Heart right ventricle (tissue), 16 donors: ENCODE measurements around the gene JMJD7. TPM values are rescaled to one million over a fixed set of nuclear protein-coding genes. Genes with fewer than 3 reads are reported as not detected.

Source experiments
- ATAC-seq, 8 donors: fragments of 200-7000 bp; cut with Tn5 transposase; one replicate each; pipeline ENCODE4 v1.9.1; 2020; ENCODE audit warnings: mild to moderate bottlenecking in 8 of 8, moderate library complexity in 8 of 8, moderate number of reproducible peaks in 1 of 8
- DNase-seq, 2 donors: peaks; one replicate each; pipeline ENCODE4 v3.0.0-alpha.2; 2020
- H3K27ac ChIP-seq, 10 donors: fragments of 200-600 bp; sonication (generic) in 2 of 10; one replicate each; pipeline versions ENCODE4 v1.5.0 to v1.8.0; 2020 to 2022; ENCODE audit warnings: mild to moderate bottlenecking in 3 of 10
- H3K27me3 ChIP-seq, 7 donors: fragments of 200-600 bp; one replicate each; pipeline ENCODE4 v1.8.0; 2021 to 2022; ENCODE audit warnings: mild to moderate bottlenecking in 2 of 7
- H3K36me3 ChIP-seq, 9 donors: fragments of 200-600 bp; sonication (generic) in 1 of 9; one replicate each; pipeline versions ENCODE4 v1.5.0 to v1.8.0; 2020 to 2022; ENCODE audit warnings: mild to moderate bottlenecking in 2 of 9
- H3K4me1 ChIP-seq, 9 donors: fragments of 200-600 bp; sonication (generic) in 1 of 9; one replicate each; pipeline versions ENCODE4 v1.5.0 to v1.8.0; 2020 to 2022; ENCODE audit warnings: mild to moderate bottlenecking in 4 of 9
- H3K4me3 ChIP-seq, 10 donors: fragments of 200-600 bp; sonication (generic) in 2 of 10; one replicate each; pipeline versions ENCODE4 v1.5.0 to v1.8.0; 2020 to 2022; ENCODE audit warnings: mild to moderate bottlenecking in 7 of 10, moderate library complexity in 2 of 10
- H3K9me3 ChIP-seq, 11 donors: fragments of 200-600 bp in 10 of 11; sonication (generic) in 2 of 11; one replicate each; pipeline versions ENCODE4 v1.5.0 to v1.8.0; 2013 to 2022; ENCODE audit warnings: mild to moderate bottlenecking in 2 of 11, control low read depth in 1 of 11, moderate library complexity in 1 of 11
- WGBS, 2 donors: extraction: QIAGEN DNeasy Blood & Tissue Kit; methylation state at CpG; one replicate each; pipeline ENCODE4 v1.1.7; 2013; ENCODE audit warnings: inconsistent platforms in 1 of 2; 5-methylcytosine and 5-hydroxymethylcytosine counted together
- intact Hi-C, 10 donors: fragments of 100-400 bp; cut with DNase I; formaldehyde crosslinking; loops; one replicate each; pipeline versions ENCODE4 v1.11.1 to v1.14.2; 2022
- polyA plus RNA-seq, 2 donors: library from polyadenylated mRNA; stranded (reverse); fragments of 200-250 nt; gene quantifications; one replicate each; pipeline ENCODE4 v1.2.3, GENCODE V29; 2013
- total RNA-seq, 10 donors: library from RNA; stranded (reverse); fragmentation: NEBNext Ultra II Directional in 3 of 10; extraction: Animal tissue kit (Norgen Biotek cat#: 25700) in 3 of 10; gene quantifications; one replicate each; pipeline versions ENCODE4 v1.2.1 to v1.2.4, GENCODE V29; 2021 to 2023
- TF ChIP-seq, protein P1 (sequence below), 9 donors: fragments of 200-600 bp; sonication (generic) in 2 of 9; IDR thresholded peaks; one replicate each; pipeline versions ENCODE4 v1.5.0 to v1.8.0; 2021 to 2022; ENCODE audit warnings: antibody characterized with exemption in 9 of 9, mild to moderate bottlenecking in 5 of 9, moderate library complexity in 1 of 9
- donor health status: Arrhythmogenic right ventricular cardiomyopathy.
- donor health status: ischemic (EF 13 %, LVEDD 7.1; RV severe dilation, severe dysfunction).
- donor health status: healthy with polysubstance abuse.
- donor health status: DM: no; HTN: yes; CAD: no.
- donor health status: DM: no; HTN: no; CAD: no.
- donor health status: ischemic (EF 25% LVEDD 6.9; RV normal size, moderate dysfunction).
- donor health status: ischemic (EF 25% LVEDD 5.7; RV mildly dilated, moderate dysfunction).
- donor health status: healthy.
- donor health status: DM: yes; HTN: yes; CAD: no.
- donor health status: Ischemic cardiomyopathy.
- donor health status: ischemic (EF 35%, LVEDD 5.7; RV mildly dilated, moderate dysfunction).
- donor health status: nonischemic (EF 11% LVEDD 7.7; RV severe dilation, severe dysfunction).
- donor health status: DM: yes; HTN: yes; CAD: no.
- donor health status: PGD.
- donor health status: ischemic (EF 29% LVEDD 5.4; RV normal size, mild dysfunction).
- donor health status: nonischemic (EF 23%, LVEDD 6.1; RV moderate dilation, normal function).

The JMJD7 gene
- total and polyA plus RNA-seq, 12 donors = 8.6 to 23.0 (median 12.9) TPM

DNA sequence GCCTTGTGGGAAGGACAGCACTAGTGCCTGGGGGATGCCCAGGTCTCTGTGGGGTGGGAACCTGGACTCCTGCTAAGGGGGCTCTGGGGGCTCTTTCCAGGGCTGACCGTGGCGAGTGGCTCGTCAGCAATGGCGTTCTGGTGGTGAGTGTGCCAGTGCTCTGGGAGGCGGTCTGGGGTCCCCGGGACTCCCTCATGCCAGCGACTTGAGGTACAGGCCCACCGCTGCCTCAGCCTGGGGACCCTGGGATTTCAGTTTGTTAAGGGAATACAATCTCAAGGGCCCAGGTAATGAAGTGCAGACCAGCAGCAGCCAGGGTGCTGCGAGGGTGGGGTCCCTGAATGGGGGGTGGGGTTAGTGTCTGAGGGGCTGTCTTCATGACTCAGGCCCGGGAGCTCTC lies 13.2 kb downstream of the JMJD7 start:
- Histone ChIP-seq H3K36me3 (peaks cover 0 to 77% (median 9%) of the 10 kb centered on the region in 9 donors), H3K27ac (no peak overlapping the region), H3K27me3 (no peaks in the 10 kb centered on the region), H3K4me1 (peaks cover 0 to 13% (median 4%) of the 10 kb centered on the region in 9 donors), H3K4me3 (no peak overlapping the region), H3K9me3 (no peaks in the 10 kb centered on the region)
- TF ChIP-seq, protein P1, sequence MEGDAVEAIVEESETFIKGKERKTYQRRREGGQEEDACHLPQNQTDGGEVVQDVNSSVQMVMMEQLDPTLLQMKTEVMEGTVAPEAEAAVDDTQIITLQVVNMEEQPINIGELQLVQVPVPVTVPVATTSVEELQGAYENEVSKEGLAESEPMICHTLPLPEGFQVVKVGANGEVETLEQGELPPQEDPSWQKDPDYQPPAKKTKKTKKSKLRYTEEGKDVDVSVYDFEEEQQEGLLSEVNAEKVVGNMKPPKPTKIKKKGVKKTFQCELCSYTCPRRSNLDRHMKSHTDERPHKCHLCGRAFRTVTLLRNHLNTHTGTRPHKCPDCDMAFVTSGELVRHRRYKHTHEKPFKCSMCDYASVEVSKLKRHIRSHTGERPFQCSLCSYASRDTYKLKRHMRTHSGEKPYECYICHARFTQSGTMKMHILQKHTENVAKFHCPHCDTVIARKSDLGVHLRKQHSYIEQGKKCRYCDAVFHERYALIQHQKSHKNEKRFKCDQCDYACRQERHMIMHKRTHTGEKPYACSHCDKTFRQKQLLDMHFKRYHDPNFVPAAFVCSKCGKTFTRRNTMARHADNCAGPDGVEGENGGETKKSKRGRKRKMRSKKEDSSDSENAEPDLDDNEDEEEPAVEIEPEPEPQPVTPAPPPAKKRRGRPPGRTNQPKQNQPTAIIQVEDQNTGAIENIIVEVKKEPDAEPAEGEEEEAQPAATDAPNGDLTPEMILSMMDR (IDR thresholded peaks at IDR 0.05) = no peak
- 91 to 97% methylated on average over 10 of the region's 10 CpGs for WGBS, 2 donors
- DNase-seq = no peak
- ATAC-seq = no peak
- intact Hi-C loops = no loop called here

DNA sequence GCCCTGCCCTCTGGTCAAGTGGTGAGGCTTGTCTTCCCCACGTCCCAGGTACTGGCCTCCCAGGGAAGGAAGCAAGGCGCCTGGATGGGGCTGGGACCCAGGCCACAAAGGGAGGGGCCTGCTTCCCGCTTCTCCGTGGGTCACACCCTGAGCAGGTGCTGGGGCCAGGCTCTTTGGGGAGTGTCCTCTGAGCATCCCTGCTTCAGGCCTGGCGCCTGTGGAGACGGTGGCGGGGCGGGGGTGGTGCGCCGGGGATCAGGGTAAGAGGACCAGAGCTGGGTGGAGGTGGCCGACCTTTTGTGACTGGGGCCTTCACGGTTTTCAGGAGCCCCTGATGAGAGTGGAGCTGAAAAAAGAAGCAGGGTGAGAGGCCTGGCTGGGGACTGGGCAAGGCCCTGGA lies 14.3 kb downstream of the JMJD7 start:
- TF ChIP-seq, protein P1 (IDR thresholded peaks at IDR 0.05) = no peak
- peaks cover 0 to 79% (median 20%) of the 10 kb centered on the region in 9 donors for H3K36me3 ChIP-seq
- intact Hi-C loops = no loop called here
- DNase-seq = no peak
- no peak for ATAC-seq
- H3K4me3 ChIP-seq = no peak overlapping the region
- 76 to 81% methylated on average over 12 of the region's 12 CpGs for WGBS, 2 donors
- H3K27ac ChIP-seq = no peak overlapping the region
- no peaks in the 10 kb centered on the region for H3K27me3 ChIP-seq
- H3K9me3 ChIP-seq = no peaks in the 10 kb centered on the region
- H3K4me1 ChIP-seq = peaks cover 0 to 13% (median 4%) of the 10 kb centered on the region in 9 donors

DNA sequence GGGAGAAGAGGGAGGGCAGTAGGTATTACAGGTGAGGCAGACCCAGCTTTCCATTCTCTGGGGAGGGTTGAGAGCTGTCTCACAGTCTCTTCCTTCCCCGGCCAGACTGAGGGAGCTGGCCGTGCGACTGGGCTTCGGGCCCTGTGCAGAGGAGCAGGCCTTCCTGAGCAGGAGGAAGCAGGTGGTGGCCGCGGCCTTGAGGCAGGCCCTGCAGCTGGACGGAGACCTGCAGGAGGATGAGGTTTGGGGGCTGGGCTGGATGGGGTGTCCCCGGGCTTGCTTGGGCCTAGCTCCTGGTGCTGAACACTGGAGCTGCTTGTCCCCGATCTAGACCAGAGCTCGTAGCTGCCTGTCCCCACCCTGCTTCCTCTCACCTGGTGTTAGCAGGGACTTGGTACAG lies 15.7 kb downstream of the JMJD7 start:
- DNase-seq = no peak
- Histone ChIP-seq H3K36me3 (peaks cover 0 to 82% (median 27%) of the 10 kb centered on the region in 9 donors), H3K27ac (no peak overlapping the region), H3K4me1 (peaks cover 0 to 9% (median 2%) of the 10 kb centered on the region in 9 donors), H3K4me3 (no peak overlapping the region), H3K27me3 (no peaks in the 10 kb centered on the region), H3K9me3 (no peaks in the 10 kb centered on the region)
- TF ChIP-seq, protein P1 (IDR thresholded peaks at IDR 0.05) = no peak
- 80 to 86% methylated on average over 10 of the region's 10 CpGs for WGBS, 2 donors
- no peak for ATAC-seq
- intact Hi-C loops = no loop called here

DNA sequence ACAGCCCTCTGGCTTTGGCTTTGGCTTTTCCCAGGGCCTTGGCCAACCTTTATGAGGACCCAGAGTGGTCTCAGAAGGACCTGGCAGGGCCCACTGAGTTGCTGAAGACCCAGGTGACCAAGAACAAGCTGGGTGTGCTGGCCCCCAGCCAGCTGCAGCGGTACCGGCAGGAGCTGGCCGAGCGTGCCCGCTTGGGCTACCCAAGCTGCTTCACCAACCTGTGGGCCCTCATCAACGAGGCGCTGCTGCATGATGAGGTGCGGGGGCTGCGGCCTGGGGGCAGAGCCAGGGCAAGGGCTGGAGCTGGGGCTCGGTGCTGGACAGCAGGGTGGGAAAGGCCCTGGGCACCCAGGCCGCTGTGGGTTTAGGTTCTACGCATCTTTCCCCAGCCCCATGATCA lies 16.9 kb downstream of the JMJD7 start:
- intact Hi-C loops = no loop called here

More for the DNA sequence above, 16.9 kb downstream of the JMJD7 start:
- TF ChIP-seq, protein P1 (IDR thresholded peaks at IDR 0.05) = no peak
- H3K27me3 ChIP-seq = no peaks in the 10 kb centered on the region
- H3K4me1 ChIP-seq = no peaks in the 10 kb centered on the region
- ATAC-seq (no peak), DNase-seq (no peak)
- no peak overlapping the region for H3K27ac ChIP-seq
- WGBS, 2 donors = 85 to 91% methylated on average over 12 of the region's 12 CpGs
- no peak overlapping the region for H3K4me3 ChIP-seq
- H3K36me3 ChIP-seq = peaks cover 0 to 88% (median 30%) of the 10 kb centered on the region in 9 donors
- no peaks in the 10 kb centered on the region for H3K9me3 ChIP-seq
